Liver (tissue), 3 donors: Measurements from ENCODE around the gene ERMN.
"Not testable (repeated sequence)": the region's sequence is repeated elsewhere in the genome, so short reads cannot be mapped to it uniquely, and the experiment has no call there.

Source experiments
- ATF3 ChIP-seq: IDR thresholded peaks from 2 replicates; pipeline ENCODE4 v1.6.1; 2016; ENCODE audit warnings: antibody characterized with exemption
- EGR1 ChIP-seq, 2 donors: IDR thresholded peaks; 2 replicates each; pipeline ENCODE4 v1.6.1; 2016 to 2018; ENCODE audit warnings: antibody characterized with exemption in 2 of 2, low read depth in 2 of 2
- GABPA ChIP-seq, 2 donors: IDR thresholded peaks in 1 of 2; conservative IDR thresholded peaks in 1 of 2; 2 replicates each; pipeline ENCODE4 v1.6.1; 2016; ENCODE audit warnings: antibody characterized with exemption in 2 of 2, mild to moderate bottlenecking in 1 of 2, moderate library complexity in 1 of 2
- RAD21 ChIP-seq, 2 donors: IDR thresholded peaks; 2 replicates each; pipeline ENCODE4 v1.6.1; 2016; ENCODE audit warnings: antibody characterized with exemption in 2 of 2, mild to moderate bottlenecking in 2 of 2
- SP1 ChIP-seq: IDR thresholded peaks from 2 replicates; pipeline ENCODE4 v1.6.1; 2018; ENCODE audit warnings: antibody characterized with exemption, mild to moderate bottlenecking
- TAF1 ChIP-seq: conservative IDR thresholded peaks from 2 replicates; pipeline ENCODE4 v1.6.1; 2016; ENCODE audit warnings: antibody characterized with exemption, mild to moderate bottlenecking
- TF ChIP-seq, protein P1 (sequence below): fragments of 150-350 bp; IDR thresholded peaks from 2 replicates; pipeline ENCODE4 v1.5.1; 2017; ENCODE audit warnings: improper control_type of control experiment, low read depth, low read length; ENCODE audit not compliant: missing input control
- donor health status: healthy.
- donor health status: healthy.

GRCh38 chr2:157368508-157368907 is 42.9 kb upstream of the ERMN start:
- TF ChIP-seq, protein P1, sequence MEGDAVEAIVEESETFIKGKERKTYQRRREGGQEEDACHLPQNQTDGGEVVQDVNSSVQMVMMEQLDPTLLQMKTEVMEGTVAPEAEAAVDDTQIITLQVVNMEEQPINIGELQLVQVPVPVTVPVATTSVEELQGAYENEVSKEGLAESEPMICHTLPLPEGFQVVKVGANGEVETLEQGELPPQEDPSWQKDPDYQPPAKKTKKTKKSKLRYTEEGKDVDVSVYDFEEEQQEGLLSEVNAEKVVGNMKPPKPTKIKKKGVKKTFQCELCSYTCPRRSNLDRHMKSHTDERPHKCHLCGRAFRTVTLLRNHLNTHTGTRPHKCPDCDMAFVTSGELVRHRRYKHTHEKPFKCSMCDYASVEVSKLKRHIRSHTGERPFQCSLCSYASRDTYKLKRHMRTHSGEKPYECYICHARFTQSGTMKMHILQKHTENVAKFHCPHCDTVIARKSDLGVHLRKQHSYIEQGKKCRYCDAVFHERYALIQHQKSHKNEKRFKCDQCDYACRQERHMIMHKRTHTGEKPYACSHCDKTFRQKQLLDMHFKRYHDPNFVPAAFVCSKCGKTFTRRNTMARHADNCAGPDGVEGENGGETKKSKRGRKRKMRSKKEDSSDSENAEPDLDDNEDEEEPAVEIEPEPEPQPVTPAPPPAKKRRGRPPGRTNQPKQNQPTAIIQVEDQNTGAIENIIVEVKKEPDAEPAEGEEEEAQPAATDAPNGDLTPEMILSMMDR = not testable (repeated sequence)
- not testable (repeated sequence) for TF ChIP-seq RAD21 (IDR thresholded peaks at IDR 0.05); EGR1 (IDR thresholded peaks at IDR 0.05; ENCODE audit: low read depth in 2 of 2); ATF3; TAF1; GABPA (IDR thresholded peaks at IDR 0.05 in 1 of 2, conservative IDR thresholded peaks at IDR 0.05 in 1 of 2); SP1
